HG02970 (cell line): ENCODE data around the gene ENO2.
"Not testable (repeated sequence)": the region's sequence is repeated elsewhere in the genome, so short reads cannot be mapped to it uniquely, and the experiment has no call there.

Experiments used
- ATAC-seq: cut with Tn5 transposase; IDR thresholded peaks from one replicate; pipeline ENCODE4 v1.9.1; 2021; ENCODE audit warnings: mild to moderate bottlenecking, moderate library complexity, moderate number of reproducible peaks; ENCODE audit not compliant: unreplicated experiment, low FRiP score

The ENO2 gene

DNA sequence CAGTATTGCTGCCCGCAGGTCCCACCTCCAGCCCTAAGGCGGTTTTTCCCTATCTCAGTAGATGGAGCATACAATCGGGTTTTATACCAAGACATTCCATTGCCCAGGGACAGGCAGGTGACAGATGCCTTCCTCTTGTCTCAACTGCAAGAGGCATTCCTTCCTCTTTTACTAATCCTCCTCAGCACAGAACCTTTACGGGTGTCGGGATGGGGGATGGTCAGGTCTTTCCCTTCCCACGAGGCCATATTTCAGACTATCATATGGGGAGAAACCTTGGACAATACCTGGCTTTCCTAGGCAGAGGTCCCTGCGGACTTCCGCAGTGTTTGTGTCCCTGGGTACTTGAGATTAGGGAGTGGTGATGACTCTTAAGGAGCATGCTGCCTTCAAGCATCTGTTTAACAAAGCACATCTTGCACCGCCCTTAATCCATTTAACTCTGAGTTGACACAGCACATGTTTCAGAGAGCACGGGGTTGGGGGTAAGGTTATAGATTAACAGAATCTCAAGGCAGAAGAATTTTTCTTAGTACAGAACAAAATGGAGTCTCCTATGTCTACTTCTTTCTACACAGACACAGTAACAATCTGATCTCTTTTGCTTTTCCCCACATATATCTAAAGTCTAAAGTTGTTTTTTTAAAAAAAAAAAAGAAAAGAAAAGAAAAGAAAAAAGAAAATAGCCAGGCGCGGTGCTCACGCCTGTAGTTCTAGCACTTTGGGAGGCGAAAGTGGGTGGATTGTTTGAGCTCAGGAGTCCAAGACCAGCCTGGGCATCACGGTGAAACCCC is 28.0 kb upstream of the ENO2 start:
- not testable (repeated sequence) for ATAC-seq

DNA sequence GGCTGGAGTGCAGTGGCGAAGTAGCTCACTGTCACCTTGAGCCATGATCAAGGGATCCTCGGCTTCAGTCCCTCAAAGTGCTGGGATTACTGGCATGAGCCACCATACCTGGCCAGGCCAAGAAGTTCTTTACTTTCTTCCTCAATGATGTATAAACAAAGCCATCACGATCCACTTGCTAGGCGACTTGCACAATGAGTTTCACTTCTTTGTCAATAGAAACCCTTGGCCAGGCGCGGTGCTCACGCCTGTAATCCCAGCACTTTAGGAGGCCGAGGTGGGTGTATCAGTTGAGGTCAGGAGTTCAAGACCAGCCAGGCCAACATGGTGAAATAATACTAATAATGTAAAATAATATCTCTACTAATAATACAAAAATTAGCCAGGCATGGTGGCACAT is 26.9 kb upstream of the ENO2 start:
- ATAC-seq: no peak

DNA sequence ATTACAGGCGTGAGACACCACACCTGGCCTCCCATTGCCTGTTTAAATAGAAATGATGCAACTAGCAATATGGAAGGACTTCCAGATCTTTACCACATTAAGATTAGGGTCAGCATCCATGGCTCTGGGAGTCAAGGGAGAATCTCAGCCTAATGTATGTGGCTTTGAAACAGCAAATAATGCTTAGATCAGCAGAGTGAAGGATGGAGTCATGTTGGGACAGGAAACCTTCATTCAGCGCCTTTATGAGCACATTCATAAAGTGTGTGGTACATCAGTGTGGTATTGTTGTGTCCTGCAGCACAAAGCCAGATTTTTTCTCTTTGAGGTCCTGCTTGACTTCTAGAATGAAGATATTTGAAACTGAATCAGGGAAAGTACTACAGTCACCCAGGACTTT is 26.0 kb upstream of the ENO2 start:
- ATAC-seq: no peak

DNA sequence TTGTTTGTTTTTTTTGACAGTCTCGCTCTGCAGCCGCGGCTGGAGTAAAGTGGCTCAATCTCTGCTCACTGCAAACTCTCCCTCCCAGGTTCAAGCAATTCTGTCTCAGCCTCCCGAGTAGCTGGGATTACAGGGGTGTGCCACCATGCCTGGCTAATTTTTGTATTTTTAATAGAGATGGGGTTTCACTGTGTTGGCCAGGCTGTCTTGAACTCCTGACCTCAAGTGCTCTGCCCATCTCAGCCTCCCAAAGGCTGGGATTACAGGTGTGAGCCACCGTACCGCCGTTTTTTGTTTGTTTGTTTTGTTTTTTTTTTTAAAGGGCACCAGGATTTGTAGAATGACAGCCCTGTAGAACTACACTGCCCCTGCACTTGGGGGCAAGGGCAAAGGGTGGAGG is 25.6 kb upstream of the ENO2 start:
- ATAC-seq: not testable (repeated sequence)

DNA sequence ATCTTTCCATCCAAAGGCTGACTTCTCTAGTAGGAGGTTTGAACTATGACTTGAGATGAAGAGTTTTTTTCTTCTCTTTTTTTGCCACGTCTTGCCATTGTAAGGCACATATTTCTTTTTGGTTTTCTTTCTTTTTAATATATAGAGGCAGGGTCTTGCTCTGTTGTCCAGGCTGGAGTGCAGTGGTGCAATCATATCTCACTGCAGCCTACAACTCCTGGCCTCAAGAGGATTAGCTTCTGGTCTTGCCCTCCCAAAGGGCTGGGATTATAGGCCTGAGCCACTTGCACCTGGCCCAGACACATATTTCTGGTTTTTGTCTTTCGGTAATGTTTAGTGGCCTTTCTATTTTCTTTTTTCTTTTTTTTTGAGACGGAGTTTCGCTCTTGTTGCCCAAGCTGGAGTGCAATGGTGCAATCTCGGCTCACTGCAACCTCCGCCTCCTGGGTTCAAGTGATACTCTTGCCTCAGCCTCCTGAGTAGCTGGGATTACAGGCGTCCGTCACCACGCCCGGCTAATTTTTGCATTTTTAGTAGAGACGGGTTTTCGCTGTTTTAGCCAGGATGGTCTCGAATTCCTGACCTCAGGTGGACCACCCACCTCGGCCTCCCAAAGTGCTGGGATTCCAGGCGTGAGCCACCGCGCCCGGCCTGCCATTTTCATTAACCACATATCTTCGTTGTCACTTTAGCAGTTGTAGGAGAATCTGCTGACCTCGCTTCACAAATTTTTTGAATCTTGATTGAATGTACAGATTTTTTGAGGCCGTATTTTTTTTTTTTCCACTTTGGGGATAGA is 24.4 kb upstream of the ENO2 start:
- ATAC-seq: not testable (repeated sequence)

DNA sequence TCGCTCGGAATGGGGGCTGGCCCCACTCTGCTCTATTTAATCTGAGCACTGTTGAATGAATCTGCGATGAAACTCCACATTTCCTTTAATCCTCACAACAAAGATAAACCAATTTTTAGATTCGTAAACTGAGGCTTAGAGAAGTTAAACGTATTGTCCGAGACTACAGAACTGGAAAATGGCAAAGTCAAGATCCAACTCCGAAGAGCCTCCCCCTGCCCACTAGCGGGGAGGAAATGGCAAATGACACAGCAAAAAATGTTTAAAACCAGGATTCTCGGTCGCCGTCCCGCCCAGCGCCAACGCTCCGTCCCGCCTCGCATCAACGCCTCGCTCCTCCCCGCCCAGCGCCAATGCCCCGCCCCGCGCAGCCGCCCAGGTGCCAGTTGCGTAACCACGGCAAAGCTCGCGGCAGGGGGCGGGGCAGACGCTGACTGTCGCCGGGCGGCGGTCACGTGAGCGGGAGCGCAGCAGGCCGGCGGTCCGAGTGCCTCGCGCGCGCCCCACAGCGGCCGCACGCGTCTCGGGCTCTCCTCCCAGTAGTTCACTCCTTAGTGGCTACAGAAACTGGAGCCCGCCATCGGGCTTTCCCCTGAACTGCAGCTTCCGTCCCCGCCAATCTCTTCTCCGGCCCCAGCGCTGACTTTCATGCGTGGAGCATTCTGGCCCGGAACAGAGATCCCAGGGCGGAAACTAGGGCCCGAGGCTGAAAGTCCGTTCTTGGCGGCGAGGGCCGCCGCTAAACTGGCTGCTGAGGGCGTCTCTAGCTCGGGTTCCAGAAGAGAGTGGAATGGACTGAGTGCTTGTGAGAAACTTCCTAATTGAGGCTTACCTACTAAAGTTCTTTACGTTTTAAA is 23.4 kb upstream of the ENO2 start:
- ATAC-seq: peak; percentile 97

DNA sequence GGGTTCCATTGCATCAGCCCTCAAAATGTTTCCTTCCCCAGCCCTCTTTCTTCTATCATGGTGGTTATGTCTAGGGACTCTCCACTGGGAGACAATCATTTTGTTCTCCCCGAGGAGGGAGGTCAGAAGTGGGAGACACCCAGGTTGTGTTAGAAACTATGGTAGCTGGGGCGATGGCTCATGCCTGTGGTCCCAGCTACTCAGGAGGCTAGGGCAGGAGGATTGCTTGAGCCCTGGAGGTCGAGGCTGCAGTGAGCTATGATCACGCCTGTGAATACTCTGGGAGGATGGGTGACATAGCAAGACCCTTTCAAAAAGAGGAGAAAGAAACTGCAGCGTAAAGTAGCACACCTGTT is 22.8 kb upstream of the ENO2 start:
- no peak for ATAC-seq

DNA sequence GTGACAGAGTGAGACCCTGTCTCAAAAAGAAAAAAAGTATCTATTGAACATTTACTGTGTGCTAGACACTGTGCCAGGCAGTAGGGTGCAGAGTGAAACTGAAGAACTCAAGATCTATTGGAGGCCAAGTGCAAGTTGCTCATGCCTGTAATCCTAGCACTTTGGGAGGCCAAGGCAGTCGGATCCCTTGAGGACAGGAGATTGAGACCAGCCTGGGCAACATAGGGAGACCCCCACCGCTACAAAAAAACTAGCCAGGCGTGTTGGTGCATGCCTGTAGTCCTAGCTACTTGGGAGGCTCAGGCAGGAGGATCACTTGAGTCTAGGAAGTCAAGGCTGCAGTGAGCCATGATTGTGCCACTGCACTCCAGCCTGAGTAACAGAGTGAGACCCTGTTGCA is 21.7 kb upstream of the ENO2 start:
- ATAC-seq: not testable (repeated sequence)

DNA sequence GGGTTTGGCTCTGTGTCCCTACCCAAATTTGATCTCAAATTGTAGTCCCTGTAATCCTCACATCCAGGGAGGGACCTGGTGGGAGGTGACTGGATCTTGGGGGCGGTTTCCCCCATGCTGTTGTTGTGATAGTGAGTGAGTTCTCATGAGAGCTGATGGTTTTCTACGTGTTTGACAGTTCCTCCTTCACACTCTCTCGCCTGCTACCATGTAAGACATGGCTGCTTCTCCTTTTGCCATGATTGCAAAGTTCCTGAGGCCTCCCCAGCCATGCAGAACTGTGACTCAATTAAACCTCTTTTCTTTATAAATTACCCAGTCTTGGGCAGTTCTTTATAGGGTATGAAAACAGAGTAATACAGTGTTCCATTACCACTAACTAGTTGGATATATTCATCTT is 20.1 kb upstream of the ENO2 start:
- no peak for ATAC-seq

DNA sequence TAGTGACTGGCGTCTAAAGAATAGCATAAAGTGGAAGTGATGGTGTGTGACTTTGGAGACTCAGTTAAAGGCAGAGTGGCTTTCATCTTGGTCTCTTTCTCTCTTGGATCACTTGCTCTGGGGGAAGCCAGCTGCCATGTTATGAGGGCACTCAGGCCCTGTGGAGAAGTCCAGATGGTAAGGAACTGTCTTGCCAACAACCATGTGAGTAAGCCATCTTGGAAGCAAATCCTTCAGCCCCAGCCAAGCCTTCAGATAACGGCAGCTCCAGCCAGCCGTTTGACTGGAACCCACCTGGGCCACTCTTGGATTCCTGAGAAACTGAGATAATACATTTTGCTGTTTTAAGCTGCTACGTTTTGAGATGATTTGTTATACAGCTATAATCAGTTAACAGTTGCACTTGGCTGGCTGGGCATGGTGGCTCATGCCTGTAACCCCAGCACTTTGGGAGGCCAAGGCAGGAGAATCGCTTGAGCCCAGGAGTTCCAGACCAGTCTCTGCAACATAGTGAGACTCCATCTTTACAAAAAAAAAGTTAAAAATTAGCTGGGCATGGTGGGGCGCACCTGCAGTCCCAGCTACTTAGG is 17.4 kb upstream of the ENO2 start:
- ATAC-seq: no peak

DNA sequence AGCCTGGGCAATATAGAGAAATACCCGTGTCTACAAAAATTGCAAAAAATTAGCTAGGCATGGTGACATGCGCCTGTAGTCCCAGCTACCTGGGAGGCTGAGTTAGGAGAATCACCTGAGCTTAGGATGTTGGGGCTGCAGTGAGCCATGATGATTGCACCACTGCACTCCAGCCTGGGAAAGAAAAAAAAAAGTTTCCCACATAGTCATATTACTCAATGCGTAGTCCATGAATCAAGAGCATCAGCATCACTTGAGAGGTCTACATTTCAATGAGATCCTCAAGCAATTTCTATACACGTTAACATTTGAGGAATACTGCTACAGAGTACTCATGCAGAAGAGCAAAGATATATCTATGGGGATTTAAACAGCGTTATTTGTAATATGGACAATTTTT is 15.0 kb upstream of the ENO2 start:
- no peak for ATAC-seq

DNA sequence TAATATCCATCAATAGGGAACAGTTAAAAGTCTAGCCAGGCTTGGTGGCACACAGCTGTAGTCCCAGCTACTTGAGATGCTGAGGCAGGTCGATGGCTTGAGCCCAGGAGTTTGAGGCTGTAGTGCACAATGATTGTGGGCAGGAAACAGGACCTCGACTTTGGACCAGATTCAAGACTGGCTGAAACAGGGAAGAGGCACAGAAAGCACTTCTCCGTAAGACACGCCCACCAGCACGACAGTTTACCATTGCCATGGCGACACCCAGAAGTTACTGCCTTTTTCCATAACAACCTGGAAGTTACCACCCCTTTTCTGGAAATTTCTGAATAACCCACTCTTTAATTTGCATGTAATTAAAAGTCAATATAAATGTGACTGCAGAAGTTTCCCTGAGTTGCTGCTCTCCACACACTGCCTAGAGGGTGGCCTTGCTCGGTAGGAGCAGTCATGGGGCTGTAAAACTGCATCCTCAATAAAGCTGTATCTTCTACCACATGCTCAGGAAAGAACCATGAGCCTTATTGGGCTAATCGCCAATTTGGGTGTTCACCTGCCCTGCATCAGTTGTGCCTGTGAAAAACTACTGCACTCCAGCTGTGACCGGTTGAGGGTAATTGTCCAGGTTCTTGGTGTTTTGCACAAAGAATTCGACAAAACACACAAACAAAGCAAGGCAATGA is 14.4 kb upstream of the ENO2 start:
- no peak for ATAC-seq

DNA sequence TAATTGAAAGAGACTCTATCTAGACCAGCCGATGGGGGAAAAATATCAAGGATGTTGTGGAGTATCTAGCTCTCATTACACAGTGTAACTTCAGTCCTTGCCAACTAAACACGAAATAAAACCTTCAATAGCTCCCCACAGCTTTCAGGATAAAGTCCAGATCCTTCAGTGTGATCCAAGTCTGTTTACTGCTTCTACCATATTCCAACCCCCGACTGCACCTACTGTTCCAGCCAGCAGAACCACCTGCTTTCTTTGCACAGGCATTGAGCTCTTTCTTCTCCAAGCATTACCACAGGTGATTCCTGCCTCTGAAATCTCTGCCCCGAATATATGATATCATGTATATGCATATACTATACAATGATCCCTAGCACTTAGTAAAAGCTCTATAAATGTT is 11.9 kb upstream of the ENO2 start:
- ATAC-seq: no peak

DNA sequence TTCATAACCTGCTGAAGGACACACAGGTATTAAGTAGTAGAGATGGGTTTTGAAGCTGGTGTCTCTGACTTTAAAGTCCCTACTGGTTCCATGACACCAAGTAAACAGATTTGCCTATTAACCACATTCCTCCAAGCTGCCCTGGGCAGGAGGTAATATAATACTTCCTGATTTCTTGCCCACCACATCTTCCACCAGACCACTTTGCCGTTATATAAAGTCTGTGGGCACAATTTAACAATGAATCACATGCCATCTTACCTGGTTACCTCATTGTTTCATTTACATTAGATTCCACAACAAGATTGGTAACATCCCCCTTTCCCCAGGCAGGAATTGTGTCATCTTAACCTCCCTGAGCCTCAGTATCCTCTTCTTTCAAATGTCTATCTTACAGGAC is 10.7 kb upstream of the ENO2 start:
- no peak for ATAC-seq

DNA sequence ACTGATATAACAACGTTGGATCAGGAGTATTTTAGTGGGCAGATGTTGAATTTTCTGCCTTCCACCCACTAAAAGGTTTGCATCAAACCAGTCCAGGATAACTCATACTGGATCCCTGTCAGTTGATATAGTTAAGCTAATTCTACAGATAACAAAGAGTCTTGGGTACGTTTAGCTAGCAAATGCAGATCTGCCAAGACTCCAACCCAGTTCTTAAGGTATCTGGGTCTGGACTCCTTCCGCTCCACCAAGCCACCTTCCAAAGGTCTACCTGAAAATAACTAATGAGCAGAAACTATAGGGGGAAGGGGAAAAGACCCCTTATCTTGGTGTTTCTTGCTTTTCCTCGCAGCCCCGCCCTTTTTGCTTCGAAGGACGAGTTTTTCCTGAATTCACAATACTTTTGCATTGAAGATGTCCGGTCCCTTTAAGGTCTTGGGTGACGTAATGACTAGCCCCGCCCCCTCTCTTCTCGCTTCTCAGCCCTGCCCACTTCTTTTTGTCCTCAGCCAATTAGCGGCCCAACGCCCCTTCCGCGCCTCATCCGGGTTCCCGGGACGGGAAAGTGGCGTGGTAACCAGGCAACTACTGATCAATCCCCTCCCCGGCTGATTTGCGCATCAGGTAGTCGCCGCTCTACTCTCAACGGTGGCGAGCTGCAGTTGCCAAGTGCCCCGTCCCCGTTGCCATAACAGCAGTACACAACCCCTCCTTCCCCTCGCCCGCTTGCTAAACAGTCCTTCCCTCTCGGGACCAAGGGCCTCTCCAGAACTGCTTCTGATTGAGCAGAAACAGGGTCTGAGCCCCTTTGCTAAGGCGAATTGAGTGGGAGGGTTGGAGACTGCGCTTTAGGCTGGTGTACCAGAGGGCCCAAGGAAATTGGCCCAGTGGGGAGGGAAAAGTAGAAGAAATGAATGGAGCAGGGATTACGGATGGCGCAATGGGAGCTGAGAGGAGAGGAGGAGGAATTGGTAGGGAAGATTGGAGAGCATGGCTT is 9.8 kb upstream of the ENO2 start, which contains the start of gene LRRC23:
Gene LRRC23, plus strand, starts transcription at position 543 of the 997 bp plus-strand sequence. CDS start 812 bp downstream, outside the sequence.
- ATAC-seq: peak; percentile 93

DNA sequence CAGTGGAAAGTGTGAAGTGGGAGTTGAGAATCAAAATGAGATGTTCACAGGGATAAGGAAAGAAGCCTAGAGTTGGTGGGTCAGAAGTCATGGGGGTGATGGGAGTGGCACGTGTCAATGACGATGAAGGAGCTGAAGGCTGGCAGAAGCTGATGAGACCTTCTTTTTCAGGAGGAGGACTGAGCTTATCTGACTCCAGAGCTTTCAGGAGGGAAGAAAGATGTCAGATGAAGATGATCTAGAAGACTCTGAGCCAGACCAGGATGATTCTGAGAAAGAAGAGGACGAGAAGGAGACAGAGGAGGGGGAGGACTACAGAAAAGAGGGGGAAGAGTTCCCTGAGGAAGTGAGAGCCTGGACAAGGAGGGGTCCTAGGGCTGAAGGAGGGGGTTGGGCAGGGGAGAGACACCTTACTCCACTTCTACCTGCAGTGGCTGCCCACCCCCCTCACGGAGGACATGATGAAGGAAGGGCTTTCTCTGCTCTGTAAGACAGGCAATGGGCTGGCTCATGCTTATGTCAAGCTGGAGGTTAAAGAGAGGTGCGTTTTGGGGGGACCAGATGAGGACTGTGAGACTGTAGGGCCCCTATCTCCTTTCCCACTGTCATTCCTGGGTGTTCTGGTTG is 8.9 kb upstream of the ENO2 start:
- no peak for ATAC-seq

DNA sequence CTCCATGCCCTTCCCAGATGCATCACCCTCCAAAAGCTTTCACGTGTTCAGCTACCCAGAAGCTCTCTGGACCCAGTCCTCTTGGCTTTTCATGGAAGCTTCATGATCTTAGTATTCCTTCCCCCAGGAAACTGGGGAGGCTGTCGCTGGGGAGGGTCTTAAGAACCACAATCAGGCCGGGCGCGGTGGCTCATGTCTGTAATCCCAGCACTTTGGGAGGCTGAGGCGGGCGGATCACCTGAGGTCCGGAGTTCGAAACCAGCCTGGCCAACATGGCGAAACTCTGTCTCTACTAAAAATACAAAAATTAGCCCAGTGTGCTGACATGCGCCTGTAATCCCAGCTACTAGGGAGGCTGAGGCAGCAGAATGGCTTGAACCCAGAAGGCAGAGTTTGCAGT is 6.2 kb upstream of the ENO2 start:
- not testable (repeated sequence) for ATAC-seq

DNA sequence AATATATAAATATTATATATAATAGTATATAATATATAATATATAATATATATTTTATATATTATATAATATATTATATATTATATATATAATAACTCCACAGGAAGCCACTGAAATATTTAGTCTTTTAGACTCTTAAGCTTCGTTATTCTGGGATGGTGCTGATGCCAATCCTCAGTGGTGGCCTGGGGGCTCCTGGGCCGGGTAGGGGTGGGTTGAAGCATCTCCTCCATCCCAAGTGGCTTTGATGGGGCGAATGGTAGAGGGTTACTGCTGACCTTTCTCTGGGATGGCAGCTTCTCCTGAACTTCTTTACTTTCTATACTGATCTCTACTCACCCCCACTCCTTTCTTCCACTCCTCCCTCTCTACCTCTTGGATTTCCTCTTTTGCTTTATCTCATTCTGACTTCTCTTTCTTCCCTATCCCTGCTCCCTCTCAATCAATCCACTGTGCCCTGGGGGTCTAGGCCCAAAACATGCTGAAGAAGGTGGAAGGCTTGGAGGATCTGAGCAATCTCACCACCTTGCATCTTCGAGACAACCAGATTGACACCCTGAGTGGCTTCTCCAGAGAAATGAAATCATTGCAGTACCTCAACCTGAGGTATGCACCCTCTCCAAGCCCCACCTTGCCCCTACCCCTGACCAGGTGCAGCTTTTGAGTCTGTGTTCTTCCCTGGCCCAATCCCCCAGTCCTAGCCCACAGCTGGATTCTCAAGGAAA is 4.8 kb upstream of the ENO2 start:
- ATAC-seq: no peak
